ENCODE measurements around the gene ROCK1. TPM values are rescaled to one million over a fixed set of nuclear protein-coding genes. Genes with fewer than 3 reads are reported as not detected.
"Not testable (repeated sequence)": the region's sequence is repeated elsewhere in the genome, so short reads cannot be mapped to it uniquely, and the experiment has no call there.

The ROCK1 gene
- total RNA-seq, 1 donor from 2014 or later = 32.8 TPM

DNA sequence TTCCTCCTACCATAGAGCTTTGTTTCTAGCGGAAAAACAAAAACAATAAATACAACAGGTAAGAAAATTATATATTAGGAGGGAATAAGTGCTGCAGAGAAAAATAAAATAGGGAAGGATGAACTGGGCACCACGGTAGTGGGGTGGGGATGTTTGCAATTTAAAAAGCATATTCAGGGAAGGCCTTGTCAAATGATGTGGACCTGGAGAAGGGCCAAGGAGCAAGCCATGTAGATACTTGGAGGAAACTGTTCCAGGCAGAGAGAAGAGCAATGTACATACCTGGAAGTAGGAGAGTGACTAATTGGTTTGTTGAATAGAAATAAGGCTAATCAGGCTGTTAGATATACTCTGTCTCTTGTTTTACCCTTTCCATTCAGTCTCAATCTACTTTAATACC is 136.5 kb downstream of the ROCK1 start:
- intact Hi-C loops (cut with DNase I) = loop anchor here (5.0 kb wide), 1 partner anchor 132 kb away; no protein-coding TSS in a partner anchor
- ATAC-seq (no peak), DNase-seq (ENCODE audit: missing footprints) (no peak)

GRCh38 chr18:20971886-20972267 is 139.7 kb downstream of the ROCK1 start:
- no peak for DNase-seq (ENCODE audit: missing footprints)
- ATAC-seq = no peak
- intact Hi-C loops (cut with DNase I) = no loop called here

DNA sequence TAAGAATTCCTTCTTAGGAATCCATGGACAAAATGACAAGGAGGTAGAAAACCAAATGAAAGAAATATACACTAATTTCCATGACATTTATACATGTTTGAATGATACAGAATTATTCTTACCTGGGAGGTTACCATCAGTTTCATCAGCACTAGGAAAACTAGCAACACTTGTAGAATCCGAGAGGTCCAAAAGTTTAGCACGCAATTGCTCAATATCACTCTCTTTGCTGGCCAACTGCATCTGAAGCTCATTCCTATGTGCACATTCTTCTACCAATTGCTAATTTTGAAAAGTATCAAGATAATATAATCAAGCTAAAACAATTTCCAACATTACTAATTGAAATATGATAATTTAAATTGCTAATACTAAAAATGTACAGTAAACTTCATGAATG is 144.8 kb downstream of the ROCK1 start:
- DNase-seq (ENCODE audit: missing footprints) (no peak), ATAC-seq (no peak)
- intact Hi-C loops (cut with DNase I) = no loop called here

DNA sequence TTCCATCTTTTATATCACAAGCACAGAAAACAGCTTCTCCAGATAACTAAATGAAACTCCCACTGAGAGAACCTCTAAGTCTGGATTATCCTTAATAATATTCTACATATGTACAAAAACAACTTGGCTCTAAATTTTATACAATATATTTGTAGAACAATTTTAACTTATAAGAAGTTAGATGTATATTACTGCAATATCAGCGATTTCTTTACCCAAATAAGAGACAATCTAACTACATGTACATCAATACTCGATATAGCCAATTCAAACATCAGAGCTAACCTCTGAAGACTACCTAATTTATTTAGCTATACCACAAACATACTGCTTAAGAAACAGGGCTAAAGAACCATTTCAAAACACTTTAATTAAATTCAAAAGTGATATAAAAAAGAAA is 148.6 kb downstream of the ROCK1 start:
- DNase-seq (ENCODE audit: missing footprints) = no peak
- ATAC-seq = no peak
- intact Hi-C loops (cut with DNase I) = no loop called here

- intact Hi-C loops (cut with DNase I) = no loop called here
- DNase-seq (ENCODE audit: missing footprints) (no peak), ATAC-seq (no peak)
Observed at GRCh38 chr18:20960735-20961134, 150.9 kb downstream of the ROCK1 start.

DNA sequence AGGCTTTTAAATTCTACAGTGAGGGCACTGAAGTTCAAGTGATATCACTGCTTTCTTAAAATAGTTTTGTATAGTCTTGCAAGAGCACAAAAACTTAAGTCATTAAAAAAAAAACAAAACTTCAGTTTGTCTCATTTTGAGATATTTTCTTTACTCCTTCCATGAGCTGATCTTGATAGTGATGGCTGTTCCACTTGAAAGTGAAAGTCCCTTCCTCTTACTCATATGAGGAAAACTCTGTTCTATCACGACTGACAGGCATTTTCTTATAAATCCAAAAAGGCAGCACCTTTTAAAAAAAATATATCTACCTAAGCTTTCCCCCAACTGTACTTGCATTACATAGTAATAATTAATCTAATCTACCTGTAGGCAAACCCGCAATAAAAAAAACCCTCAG is 160.8 kb downstream of the ROCK1 start:
- DNase-seq (ENCODE audit: missing footprints); ATAC-seq; intact Hi-C loops (cut with DNase I): not testable (repeated sequence)

Other genes starting within 250 kb of the ROCK1 start
- gene GREB1L, start 130.4 kb upstream of the ROCK1 start, total RNA-seq = 6.4 TPM